IMR-90 (cell line): ENCODE results near the gene RTP4. TPM values are rescaled to one million over a fixed set of nuclear protein-coding genes. Genes with fewer than 3 reads are reported as not detected.

ENCODE experiments used
- ATAC-seq: fragments of 200-7000 bp; cut with Tn5 transposase; 2 replicates; pipeline ENCODE4 v1.9.1; 2020; ENCODE audit warnings: low read depth, mild to moderate bottlenecking, moderate library complexity
- BruUV-seq: library from RNA; stranded (reverse); fragments of 400-500 nt; replicated peaks from 2 replicates; lab custom pipeline; 2021; lab: Mats Ljungman, UMichigan
- CTCF ChIA-PET: fragments of 300-600 bp; formaldehyde crosslinking; extraction: SDS; loops from one replicate; lab custom pipeline; 2021; ENCODE audit warnings: antibody characterized with exemption; lab: Yijun Ruan, JAX
- POLR2A ChIA-PET: fragments of 300-600 bp; sonication (Branson Sonifier 250); formaldehyde crosslinking; loops from one replicate; lab custom pipeline; 2022; ENCODE audit warnings: antibody characterized with exemption; ENCODE audit not compliant: unreplicated experiment; lab: Charles Lee
- DNase-seq: peaks from one replicate; pipeline ENCODE4 v3.0.0; 2013
- H2AFZ ChIP-seq: replicated peaks from 2 replicates; pipeline ENCODE3; 2013; ENCODE audit warnings: low read length, mild to moderate bottlenecking; ENCODE audit not compliant: poor library complexity
- H2AK5ac ChIP-seq: 2 replicates; pipeline ENCODE4 v1.6.1; 2013; ENCODE audit warnings: low read depth, low read length, inconsistent platforms
- H2AK9ac ChIP-seq: replicated peaks from 2 replicates; pipeline ENCODE3; 2013; ENCODE audit warnings: mild to moderate bottlenecking, low read depth, low read length, moderate library complexity; ENCODE audit not compliant: poor library complexity
- H2BK120ac ChIP-seq: 2 replicates; pipeline ENCODE4 v1.6.1; 2013; ENCODE audit warnings: low read depth, low read length, inconsistent platforms
- H2BK15ac ChIP-seq: 3 replicates; pipeline ENCODE4 v1.6.1; 2013; ENCODE audit warnings: low read depth, low read length, inconsistent platforms
- H2BK20ac ChIP-seq: 2 replicates; pipeline ENCODE4 v1.6.1; 2013; ENCODE audit warnings: low read depth, mild to moderate bottlenecking, inconsistent platforms, low read length, moderate library complexity
- H2BK5ac ChIP-seq: 2 replicates; pipeline ENCODE4 v1.6.1; 2013; ENCODE audit warnings: mild to moderate bottlenecking, low read depth, low read length, inconsistent platforms; ENCODE audit not compliant: poor library complexity, severe bottlenecking
- H3K14ac ChIP-seq: replicated peaks from 2 replicates; pipeline ENCODE4 v1.6.1; 2013; ENCODE audit warnings: low read depth, low read length, inconsistent platforms
- H3K18ac ChIP-seq: 2 replicates; pipeline ENCODE4 v1.6.1; 2013; ENCODE audit warnings: low read depth, low read length, control low read depth
- H3K23ac ChIP-seq: 2 replicates; pipeline ENCODE4 v1.6.1; 2013; ENCODE audit warnings: low read depth, low read length, inconsistent platforms
- H3K27ac ChIP-seq: 2 replicates; pipeline ENCODE4 v1.5.1; 2013; ENCODE audit warnings: mild to moderate bottlenecking, control low read depth, low read length; ENCODE audit not compliant: insufficient read depth
- H3K27me3 ChIP-seq: 2 replicates; pipeline ENCODE4 v1.6.1; 2013; ENCODE audit warnings: low read length; ENCODE audit not compliant: control insufficient read depth, insufficient read depth
- H3K36me3 ChIP-seq: 2 replicates; pipeline ENCODE4 v1.6.1; 2013; ENCODE audit warnings: low read length, mixed read lengths; ENCODE audit not compliant: control insufficient read depth, insufficient read depth
- H3K4ac ChIP-seq: 2 replicates; pipeline ENCODE4 v1.6.1; 2013; ENCODE audit warnings: low read depth, low read length, inconsistent platforms
- H3K4me1 ChIP-seq: 2 replicates; pipeline ENCODE4 v1.6.1; 2013; ENCODE audit warnings: low read length, mixed read lengths; ENCODE audit not compliant: control insufficient read depth, insufficient read depth
- H3K4me2 ChIP-seq: 2 replicates; pipeline ENCODE4 v1.6.1; 2013; ENCODE audit warnings: low read depth, mild to moderate bottlenecking, control low read depth, low read length, moderate library complexity
- H3K4me3 ChIP-seq: 2 replicates; pipeline ENCODE4 v1.5.1; 2013; ENCODE audit warnings: low read depth, mild to moderate bottlenecking, control low read depth, low read length, moderate library complexity; ENCODE audit not compliant: insufficient read depth
- H3K56ac ChIP-seq: 2 replicates; pipeline ENCODE4 v1.6.1; 2013; ENCODE audit warnings: low read length, inconsistent platforms; ENCODE audit not compliant: insufficient read depth; ENCODE audit errors: extremely low read depth
- H3K79me1 ChIP-seq, 2 experiments: 2 replicates each; pipeline ENCODE4 v1.6.1; 2013; ENCODE audit warnings: low read length in 2 of 2, inconsistent platforms in 1 of 2, low read depth in 1 of 2
- H3K9ac ChIP-seq: 2 replicates; pipeline ENCODE4 v1.6.1; 2013; ENCODE audit warnings: low read depth, low read length, control low read depth
- H3K9me1 ChIP-seq: 2 replicates; pipeline ENCODE4 v1.6.1; 2013; ENCODE audit warnings: low read length, inconsistent platforms; ENCODE audit not compliant: insufficient read depth
- H3K9me3 ChIP-seq: 2 replicates; pipeline ENCODE4 v1.6.1; 2013; ENCODE audit warnings: low read length; ENCODE audit not compliant: control insufficient read depth, insufficient read depth
- H4K20me1 ChIP-seq: 2 replicates; pipeline ENCODE4 v1.6.1; 2013; ENCODE audit warnings: low read length, inconsistent platforms; ENCODE audit not compliant: insufficient read depth
- H4K5ac ChIP-seq: 2 replicates; pipeline ENCODE4 v1.6.1; 2013; ENCODE audit warnings: mild to moderate bottlenecking, low read depth, low read length, control low read depth
- H4K8ac ChIP-seq, 2 experiments: 2 replicates each; pipeline ENCODE4 v1.6.1; 2013; ENCODE audit warnings: low read depth in 2 of 2, low read length in 2 of 2, control low read depth in 1 of 2, inconsistent platforms in 1 of 2
- H4K91ac ChIP-seq: 2 replicates; pipeline ENCODE4 v1.6.1; 2013; ENCODE audit warnings: low read depth, low read length, inconsistent platforms; ENCODE audit not compliant: insufficient read depth
- CEBPB ChIP-seq: IDR thresholded peaks from 2 replicates; pipeline ENCODE4 v1.6.1; 2012; ENCODE audit warnings: low read depth, low read length, improper control_type of control experiment
- NFE2L2 ChIP-seq: fragments of 150-350 bp; IDR thresholded peaks from 2 replicates; pipeline ENCODE4 v1.6.1; 2016; ENCODE audit warnings: low read depth, mild to moderate bottlenecking, low read length
- WGBS, 2 experiments: methylation state at CpG; one replicate each; pipeline versions ENCODE4 v1.1.5 to v1.1.7; 2013; ENCODE audit warnings: missing lambda C conversion rate in 2 of 2; ENCODE audit not compliant: insufficient read length in 1 of 2; ENCODE audit errors: extremely low coverage in 2 of 2; 5-methylcytosine and 5-hydroxymethylcytosine counted together
- dilution Hi-C: fragments of 300-500 bp; cut with HindIII; formaldehyde crosslinking; loops from one replicate; pipeline ENCODE4 v1.14.3; 2018; ENCODE audit warnings: low sequenced_read_pairs; ENCODE audit not compliant: unreplicated experiment
- in situ Hi-C: fragments of 300-500 bp; cut with MboI; formaldehyde crosslinking; loops from 3 replicates; pipeline ENCODE4 v1.14.3; 2019; ENCODE audit warnings: low sequenced_read_pairs, inconsistent platforms, mixed read lengths
- intact Hi-C: fragments of 100-400 bp; cut with micrococcal nuclease; formaldehyde crosslinking; loops from 2 replicates; pipeline ENCODE4 v1.10.0; 2022
- polyA plus RNA-seq, 3 experiments: library from polyadenylated mRNA; depleted of rRNA; stranded (reverse); fragments of >200 nt; gene quantifications; 2 replicates each; pipeline ENCODE4 v1.2.3, GENCODE V29; 2012; ENCODE audit warnings: low replicate concordance in 1 of 3
- total RNA-seq: library from RNA; depleted of rRNA; stranded (reverse); fragments of >200 nt; gene quantifications from 2 replicates; pipeline ENCODE4 v1.2.3, GENCODE V29; 2012

RTP4 gene
- total and polyA plus RNA-seq, 2 of the 4 experiments (the other 2 are of a cell fraction): not detected

DNA sequence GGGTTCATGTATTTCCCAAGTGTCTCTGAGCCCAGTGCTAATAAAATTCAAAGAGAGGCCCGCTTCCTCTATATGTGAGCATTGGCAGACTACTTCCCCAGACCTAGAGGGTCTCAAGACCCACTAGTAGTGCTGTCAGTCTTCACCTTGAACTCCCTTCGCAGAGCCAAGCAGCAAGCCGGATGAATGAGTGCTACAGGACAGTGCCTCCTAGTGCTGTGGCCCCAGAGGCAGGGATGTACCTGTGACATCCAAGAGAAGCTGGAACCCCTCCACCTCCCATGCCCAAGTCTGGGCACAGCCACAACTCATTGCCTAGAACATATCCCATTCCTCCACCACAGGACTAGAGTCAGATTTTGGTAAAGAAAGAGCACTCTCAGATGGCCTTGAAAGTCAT, 39.5 kb upstream of the RTP4 start:
- dilution Hi-C loops: no loop called here
- no peak overlapping the region for H4K91ac ChIP-seq
- H3K9me3 ChIP-seq: no peaks in the 10 kb centered on the region; the same call in 1 of the 2 replicates
- H3K27ac ChIP-seq: no peak overlapping the region
- H3K56ac ChIP-seq: no peak overlapping the region
- no peak overlapping the region for H2AK5ac ChIP-seq
- H3K23ac ChIP-seq: no peak overlapping the region
- intact Hi-C loops: no loop called here
- no peak overlapping the region for H3K18ac ChIP-seq
- no TSS peak for BruUV-seq
- H4K8ac ChIP-seq: no peak overlapping the region
- no peak overlapping the region for H3K4me3 ChIP-seq
- no peaks in the 10 kb centered on the region for H4K20me1 ChIP-seq
- no peak overlapping the region for H3K14ac ChIP-seq
- CTCF ChIA-PET: interaction anchor here (1.0 to 1.7 kb wide), 2 partner anchors 9 to 287 kb away, joined by 3 to 5 read pairs; no protein-coding TSS in a partner anchor
- 80% methylated on average over 1 of the region's 3 CpGs; no CpG with 5 or more reads in 1 of the 2 experiments for WGBS, 2 experiments
- H2BK5ac ChIP-seq: no peak overlapping the region
- no peak overlapping the region for H3K9ac ChIP-seq
- H3K4ac ChIP-seq: no peak overlapping the region
- no peaks in the 10 kb centered on the region for H3K9me1 ChIP-seq
- TF ChIP-seq NFE2L2: no peak
- TF ChIP-seq CEBPB: no peak
- no peak overlapping the region for H3K4me2 ChIP-seq
- H2BK20ac ChIP-seq: no peak overlapping the region
- H3K4me1 ChIP-seq: no peaks in the 10 kb centered on the region
- no peak overlapping the region for H4K5ac ChIP-seq
- peaks cover 26% of the 10 kb centered on the region for H3K27me3 ChIP-seq
- ATAC-seq: no peak
- H3K79me1 ChIP-seq: no peaks in the 10 kb centered on the region
- POLR2A ChIA-PET: no interaction called here
- H2AFZ ChIP-seq: no peak overlapping the region
- no peaks in the 10 kb centered on the region for H3K36me3 ChIP-seq
- no peak overlapping the region for H2AK9ac ChIP-seq
- in situ Hi-C loops: no loop called here
- DNase-seq: no peak
- H2BK15ac ChIP-seq: no peak overlapping the region
- H2BK120ac ChIP-seq: no peak overlapping the region
